IPS-NIHi7 (cell line): Measurements from ENCODE around the gene CEP72.

Experiments
- DNase-seq: peaks from one replicate; pipeline ENCODE4 v3.0.0; 2012; ENCODE audit warnings: mixed read lengths; ENCODE audit errors: extremely low spot score

The CEP72 gene

DNA sequence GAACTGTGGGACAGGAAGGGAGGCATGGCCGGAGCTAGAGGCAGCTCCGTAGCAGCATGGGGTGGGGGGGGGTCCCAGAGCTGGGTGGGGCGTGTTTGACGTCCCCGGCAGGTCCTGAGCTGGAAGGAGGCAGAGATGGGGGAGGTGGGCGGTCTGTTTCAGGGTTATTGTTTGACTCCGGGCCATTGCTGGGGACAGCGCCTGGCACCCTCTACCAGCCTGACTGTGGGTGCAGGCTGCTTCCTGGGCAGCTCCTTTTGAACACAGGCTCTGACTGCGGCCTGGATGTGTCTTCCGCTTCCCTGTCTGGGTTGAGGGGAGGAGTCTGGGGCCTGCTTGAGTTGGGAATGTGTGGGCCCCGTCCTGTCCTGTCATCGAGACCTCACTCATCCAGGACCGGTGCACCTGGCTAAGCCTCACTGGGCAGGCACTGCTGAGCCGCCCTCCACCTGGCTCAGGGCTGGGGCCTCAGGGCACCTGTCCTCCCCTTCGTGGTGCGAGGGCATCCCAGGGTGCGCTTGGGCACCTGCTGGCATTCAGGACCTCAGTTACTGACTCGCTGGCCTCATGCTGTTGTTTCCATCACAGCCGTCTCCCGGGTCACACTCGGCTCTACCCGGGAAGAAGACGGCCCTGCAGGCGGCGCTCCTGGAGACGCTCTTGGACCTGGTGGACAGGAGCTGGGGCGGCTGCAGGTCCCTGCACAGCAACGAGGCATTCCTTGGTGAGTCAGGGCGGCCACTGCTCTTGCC, 26.5 kb downstream of the CEP72 start:
- DNase-seq = no peak

DNA sequence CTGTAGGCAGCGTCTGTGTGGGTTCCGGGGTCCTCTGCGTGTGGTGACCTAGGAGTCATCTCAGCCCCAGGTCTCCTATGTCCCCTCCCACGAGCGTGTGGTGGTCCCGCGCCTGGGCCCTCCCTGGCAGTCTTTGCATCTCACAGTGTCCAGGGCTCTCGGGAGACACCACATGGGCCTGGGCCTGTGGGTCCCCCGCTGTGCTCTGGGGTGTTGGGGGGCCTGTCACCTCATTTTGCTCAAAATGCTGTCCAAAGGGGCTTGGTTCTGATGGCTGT, 27.1 kb downstream of the CEP72 start:
- no peak for DNase-seq

DNA sequence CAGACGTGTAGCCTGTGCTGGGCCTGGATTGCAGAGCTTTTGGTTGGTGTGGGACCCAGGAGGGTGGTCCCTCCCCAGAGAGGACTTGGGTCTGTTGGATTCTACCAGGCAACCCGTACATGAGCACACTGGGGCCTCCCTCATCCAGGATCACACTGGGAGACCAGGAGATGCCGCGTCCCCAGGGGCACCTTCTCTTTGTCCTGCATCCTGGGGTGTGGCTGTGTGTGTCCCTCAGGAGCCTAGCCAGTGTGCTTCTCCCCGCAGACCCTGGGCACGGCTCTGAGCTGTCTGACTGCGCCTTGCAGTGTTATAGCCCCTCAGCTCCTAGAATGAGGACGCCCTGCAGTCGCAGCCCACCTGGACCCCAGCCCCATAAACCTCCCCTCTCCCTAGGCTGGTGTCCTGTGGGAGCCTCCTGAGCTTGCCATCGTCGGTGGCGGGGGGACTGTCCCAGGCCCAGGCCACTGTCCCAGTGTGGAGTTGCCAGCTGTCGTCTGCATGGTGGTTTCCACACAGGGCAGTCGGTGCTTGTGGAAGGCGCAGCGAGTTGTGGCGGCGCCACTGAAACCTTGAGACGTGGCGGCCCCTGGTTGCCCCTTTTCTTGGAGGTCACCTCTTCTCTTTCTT, 27.6 kb downstream of the CEP72 start:
- no peak for DNase-seq

DNA sequence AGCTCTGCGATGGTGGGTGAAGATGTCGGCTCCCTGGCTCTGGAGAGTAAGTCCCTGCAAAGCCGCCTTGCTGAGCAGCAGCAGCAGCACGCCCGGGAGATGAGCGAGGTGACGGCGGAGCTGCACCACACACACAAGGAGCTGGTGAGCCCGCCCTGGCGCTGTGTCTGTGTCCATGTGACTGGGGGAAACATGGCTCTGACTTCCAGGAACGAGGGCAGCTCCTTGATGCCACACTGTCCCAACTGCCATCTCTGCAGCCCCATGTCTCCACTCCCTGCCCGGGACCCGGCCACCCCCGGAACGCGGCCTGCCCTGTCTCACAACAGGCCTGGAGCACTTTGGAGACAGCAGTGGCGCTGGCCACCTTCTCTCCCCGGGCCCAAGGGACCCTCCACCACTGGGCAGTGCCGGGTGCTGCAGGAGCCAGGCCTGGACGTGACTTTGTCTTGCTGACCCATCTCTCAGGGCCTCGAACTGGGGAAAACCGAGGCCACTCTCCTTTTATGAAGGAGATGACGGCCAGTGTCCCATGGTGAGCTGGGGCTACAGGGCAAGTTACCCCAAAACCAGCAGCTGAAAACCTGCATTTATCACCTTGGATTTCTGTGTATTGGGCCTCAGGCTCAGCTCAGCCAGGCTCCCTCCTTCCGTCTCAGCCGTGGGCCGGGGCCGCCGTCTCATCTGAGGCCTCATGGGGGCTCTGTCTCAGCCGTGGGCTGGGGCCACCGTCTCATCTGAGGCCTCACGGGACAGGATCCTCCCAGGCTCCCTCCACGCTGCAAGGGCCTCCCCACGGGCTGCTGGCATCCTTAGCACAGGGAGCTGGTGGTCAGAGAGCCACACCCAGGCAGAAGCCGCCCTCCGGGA, 28.6 kb downstream of the CEP72 start:
- DNase-seq = no peak

DNA sequence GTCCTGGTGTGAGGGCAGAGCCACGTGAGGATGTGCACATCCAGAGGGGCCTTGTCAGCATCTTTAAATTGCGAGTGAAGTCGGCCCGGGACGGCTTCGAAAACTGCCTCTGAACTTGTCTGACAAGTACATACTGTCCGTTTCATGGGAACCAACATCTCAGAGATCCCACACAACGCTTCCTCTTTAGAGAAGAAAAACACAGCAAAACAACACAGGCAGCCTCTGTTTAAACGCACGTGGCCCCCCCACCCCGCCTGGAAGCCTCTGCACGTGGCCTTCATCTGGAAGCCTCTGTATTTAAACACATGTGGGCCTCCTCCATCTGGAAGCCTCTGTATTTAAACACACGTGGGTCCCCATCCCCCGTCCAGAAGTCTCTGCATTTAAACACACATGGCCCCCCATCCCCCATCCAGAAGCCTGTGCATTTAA, 29.2 kb downstream of the CEP72 start:
- no peak for DNase-seq

DNA sequence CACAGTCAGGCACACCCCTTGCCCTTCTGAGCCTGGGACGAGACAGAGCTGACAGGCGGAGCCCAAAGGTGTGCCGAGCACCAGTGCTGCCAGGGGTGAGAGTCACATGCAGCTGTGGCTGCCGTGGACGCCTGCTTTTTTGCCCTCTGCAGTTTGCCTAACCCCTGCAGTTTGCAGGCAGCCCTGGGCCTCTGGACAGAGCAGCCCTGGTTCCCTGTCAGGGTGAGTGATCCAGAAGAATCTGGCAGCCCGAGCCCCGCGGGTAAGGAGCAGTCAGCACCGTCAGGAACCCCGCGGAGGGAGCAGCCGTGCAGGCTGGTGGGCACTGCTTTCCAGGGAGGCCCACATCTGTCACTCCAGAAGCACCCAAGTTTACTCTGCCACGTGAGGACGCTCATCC, 30.3 kb downstream of the CEP72 start:
- DNase-seq = no peak

DNA sequence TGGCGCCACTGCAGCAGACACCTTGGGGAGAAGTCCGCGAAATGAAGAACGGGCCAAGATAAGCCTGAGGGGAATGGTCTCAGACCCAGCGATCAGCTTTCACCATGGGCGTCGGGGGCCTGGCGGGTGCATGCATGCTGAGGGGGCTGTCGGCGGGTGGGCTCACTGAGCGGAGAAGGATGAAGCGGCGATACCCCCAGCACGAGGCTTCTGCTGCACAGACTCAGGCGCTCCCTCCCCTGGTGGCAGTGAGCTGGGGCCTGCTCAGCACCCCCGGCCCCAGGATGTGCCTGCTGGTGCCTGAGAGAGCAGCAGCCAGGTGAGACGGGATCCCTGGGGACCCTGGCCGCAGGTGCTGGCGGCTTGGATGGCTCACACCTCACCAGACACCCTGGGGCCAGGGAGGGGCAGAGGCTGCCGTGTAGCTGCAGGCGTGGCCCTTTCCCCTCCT, 31.2 kb downstream of the CEP72 start:
- DNase-seq = no peak

DNA sequence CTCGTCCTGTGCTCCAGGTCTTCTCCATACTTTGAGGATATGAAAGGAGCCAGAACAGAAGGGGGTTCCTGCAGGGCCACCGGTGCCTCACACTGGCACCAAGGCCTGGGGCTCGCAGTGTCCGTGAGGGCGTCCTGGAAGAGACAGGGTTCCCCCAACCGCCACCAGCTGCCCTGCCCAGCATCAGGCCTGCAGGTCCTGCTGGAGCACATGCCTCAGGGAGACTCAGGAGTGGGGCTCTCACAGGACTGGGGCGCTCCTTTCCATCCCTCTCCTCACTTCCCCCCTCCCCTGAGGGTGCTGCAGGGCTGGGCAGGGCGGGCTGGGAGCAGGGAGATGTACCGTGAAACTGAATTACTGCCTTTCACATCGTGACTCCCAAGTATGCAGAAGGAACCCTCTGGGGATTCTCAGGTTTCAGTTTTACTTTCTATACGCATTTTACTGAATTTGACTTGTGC, 31.7 kb downstream of the CEP72 start:
- DNase-seq = no peak

DNA sequence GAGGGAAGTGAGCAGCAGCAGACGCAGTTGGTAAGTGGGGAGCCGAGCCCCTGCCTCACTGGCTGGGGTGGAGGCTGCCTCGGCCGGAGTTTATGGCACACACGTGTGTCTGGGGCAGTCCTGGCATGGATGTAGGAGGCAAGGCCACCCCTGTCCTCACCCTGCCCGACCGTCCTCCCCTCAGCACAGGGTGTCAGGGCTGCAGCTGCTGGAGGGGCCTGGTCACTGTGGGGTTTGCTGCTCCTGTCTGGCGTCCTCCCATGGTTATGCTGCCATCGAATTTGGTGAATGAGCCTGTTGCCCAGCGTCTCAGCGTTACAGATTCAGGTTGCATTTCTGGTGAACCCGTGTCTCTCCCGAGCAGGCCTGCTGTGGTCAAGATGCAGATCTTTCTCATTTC, 32.4 kb downstream of the CEP72 start:
- no peak for DNase-seq

DNA sequence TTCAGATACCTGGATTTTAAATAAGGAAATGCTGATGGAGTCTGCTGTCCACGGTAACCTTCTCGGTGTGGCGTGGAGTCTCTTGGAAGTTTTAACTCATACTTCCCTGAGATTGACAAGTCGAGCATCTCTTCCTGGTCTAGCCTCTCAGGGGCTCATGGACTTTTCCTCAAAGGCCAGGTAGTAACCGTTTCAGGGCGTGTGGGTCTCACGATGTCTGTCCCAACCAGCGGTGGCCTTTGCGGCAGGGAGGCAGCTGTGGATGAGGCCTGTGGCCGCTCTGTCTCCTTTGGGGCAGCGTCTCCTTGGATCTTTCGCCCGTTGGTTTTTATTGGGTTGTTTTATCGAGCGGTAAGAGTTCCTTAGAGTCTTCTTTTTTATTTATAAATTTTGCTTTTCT, 32.8 kb downstream of the CEP72 start:
- no peak for DNase-seq

DNA sequence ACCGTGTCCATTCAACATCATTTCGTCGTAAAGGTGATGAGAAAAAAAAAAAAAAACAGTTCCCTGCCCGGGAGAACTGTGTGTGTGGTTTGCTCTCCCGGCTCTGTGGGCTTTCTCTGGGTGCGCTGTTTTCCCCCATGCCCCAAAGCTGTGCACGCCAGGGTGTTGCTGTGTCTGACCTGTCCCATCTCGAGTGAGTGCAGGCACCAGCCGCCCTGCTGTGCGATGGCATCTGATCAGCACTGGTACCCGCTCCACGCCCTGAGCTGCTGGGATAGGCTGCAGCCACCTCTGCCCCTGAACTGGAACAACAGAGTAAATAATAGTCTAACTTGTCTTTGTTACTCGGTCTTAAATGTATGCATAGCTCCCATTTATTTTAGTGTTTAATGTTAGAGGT, 33.3 kb downstream of the CEP72 start:
- DNase-seq = no peak

DNA sequence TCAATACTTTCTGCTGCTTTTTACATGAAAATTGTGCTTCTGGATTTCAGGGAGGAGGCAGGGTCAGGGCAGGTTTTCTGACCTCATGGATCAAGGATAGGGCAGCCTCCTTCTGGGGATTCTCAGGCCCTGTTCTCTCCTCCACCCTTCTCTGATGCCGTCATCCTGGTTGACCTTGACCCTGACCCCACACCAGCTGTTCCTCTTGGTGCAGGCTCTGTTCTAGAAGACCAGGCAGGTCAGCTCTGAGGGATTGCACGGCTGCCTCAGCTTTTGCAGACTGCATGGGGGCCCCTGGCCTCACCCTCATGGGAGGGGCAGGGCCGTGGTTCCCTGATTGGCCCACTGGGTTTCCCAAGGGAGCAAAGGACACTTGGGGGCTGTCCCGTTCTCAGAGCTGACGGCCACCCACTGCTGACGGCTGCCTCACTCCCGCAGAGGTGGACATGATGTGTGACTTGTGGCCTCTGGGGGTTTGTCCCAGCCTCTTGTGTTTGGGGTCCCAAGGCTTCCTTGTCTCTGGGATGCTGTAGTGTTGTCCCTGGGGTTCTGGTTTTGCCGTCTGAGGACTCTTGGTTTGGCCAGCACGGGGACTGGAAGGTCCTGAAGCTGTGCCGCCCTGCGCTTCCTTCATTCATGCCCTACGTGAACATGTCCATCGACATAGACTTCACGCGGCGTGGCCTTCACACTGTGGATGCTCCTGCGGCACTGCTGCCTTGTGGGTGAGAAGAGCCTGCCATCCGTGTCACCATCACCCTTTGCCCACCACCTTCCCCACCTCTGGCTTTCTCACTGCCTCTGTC, 34.5 kb downstream of the CEP72 start:
- no peak for DNase-seq

DNA sequence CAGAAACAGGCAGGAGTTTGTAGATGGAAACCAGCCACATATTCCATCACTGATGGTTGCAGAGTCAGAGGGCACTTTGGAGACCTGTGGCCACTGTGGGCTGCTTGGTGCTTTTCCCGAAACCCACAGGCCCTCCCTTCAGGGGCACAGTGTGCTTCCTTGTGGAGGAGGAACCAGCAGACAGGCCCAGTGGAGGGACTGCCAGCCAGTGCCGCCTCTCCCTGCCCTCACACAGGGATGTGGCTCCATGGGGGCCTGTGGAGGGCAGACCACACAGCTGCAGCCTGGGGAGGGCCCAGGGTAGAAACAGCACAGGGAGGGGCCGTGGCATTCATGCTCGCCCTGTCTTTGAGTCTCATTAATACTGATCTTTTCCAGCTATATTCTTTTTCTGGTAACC, 35.2 kb downstream of the CEP72 start:
- DNase-seq = no peak

DNA sequence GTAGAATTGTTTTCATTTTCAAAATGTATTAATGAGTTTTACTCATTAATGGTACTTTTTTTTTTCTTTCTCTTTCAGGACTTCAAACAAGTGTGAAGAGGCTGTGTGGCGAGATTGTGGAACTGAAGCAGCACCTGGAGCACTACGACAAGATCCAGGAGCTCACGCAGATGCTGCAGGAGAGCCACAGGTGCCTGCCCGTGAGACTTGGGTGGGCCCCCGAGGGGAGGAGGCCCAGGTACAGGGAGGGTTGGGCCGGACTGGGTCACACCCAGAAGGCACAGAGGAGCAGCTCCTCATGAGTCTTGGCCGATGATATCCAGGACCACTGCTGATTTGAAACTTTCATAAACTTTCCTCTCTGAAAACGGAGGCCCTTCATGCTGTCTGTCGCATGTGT, 35.6 kb downstream of the CEP72 start:
- DNase-seq = no peak

DNA sequence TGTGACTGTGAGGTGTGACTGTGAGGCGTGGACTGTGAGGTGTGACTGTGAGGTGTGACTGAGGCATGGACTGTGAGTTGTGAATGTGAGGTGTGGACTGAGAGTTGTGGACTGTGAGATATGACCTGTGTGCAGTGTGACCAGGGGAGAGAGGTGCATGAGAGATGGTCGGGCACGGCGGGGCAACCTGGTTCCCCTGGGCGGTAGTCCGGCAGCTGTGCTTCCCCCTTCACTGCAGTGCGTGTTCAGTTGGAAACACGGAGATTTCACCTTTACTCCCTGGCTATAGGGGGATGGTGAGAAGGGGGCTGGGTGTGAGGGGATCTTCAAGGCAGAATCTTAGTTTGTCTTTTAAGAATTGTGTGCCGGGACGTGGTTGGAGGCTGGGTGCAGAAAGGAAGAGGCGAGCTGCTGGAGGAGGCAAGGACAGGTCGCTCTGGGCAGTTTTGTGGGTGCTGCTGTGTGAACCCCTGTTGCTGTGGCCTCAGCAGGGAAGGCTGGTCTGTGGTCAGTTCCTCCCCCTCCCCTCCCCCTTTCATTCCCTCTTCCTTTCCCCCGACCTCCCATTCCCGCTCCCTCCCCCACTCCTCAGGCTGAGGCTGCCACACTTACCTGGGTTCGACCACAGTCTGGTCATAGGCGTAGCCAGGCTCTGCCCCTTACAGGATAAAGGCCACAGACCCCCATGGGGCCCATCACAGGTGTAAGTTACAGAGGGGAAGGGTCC, 39.3 kb downstream of the CEP72 start:
- DNase-seq = no peak

DNA sequence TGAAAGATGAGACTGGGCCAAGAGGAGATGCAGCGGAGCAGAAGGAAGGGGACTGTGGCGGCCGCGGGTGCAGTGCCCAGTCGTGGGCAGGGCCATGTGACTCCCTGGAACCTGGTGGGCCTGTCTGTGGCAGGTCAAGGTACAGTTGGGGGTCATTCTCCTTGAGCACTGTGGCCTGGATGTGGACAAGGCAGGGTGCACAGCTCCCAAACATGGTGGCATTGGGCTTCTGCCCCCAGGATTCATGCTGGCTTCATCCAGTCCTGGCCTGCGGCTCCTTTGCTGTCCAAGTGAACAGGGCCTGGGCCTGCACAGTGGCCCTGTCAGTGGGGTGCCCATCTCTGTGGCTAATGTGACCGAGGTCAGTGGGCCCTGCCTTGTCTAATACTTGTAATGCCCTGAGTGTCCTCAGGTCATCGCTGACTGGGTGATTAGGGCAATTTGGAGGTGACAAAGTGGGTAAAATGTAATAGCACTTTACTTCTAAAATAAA, 39.9 kb downstream of the CEP72 start:
- no peak for DNase-seq

DNA sequence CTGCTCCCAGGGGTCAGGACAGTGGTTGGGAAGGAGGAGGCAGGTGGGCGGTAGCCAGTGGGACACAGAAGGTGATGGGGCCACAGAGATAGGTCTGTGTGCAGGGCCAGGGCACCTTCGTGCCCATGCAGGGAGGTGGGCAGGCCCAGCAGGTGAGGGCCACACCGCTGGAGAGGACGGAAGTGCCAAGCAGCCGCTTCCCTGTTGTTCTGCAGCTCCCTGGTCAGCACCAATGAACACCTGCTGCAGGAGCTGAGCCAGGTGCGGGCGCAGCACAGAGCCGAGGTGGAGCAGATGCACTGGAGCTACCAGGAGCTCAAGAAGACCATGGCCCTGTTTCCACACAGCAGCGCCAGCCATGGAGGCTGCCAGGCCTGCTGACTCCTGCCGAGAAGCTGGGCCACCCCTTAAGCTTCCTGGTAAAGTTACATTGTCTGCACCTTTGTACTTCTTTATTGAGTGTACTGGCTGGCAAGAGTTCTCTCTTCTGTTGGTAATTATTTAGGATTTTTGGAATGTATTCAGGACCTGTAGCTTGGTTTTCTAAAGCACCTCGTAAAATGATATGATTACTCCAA, 40.7 kb downstream of the CEP72 start:
- DNase-seq = no peak

DNA sequence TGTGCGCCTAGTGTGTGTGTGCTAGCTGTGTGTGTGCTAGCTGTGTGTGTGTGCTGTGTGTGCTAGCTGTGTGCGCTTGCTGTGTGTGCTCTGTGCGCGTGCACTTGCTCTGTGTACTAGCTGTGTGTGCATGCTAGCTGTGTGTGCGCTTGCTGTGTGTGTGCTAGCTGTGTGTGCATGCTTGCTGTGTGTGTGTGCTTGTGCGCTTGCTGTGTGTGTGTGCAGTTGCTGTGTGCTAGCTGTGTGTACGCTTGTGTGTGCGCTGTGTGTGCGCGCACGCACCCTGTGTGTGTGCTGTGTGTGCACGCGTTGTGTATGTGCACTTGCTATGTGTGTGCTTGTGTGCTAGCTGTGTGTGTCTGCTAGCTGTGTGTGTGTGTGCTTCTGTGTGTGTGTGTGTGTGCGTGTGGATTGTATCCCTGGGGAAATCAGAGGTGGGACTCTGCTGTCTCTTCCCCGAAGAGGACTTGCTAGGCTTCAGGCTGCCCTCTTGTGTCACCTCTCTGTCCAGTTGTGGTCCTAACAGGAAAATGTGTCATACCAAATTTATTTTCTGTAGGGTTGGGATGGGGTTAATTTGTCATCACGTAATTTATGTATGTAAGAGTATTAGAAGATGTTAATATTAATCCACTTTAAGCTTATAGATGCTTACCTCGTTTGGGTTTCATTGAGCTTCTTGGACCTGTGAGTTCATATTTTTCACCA, 42.1 kb downstream of the CEP72 start:
- DNase-seq = no peak

DNA sequence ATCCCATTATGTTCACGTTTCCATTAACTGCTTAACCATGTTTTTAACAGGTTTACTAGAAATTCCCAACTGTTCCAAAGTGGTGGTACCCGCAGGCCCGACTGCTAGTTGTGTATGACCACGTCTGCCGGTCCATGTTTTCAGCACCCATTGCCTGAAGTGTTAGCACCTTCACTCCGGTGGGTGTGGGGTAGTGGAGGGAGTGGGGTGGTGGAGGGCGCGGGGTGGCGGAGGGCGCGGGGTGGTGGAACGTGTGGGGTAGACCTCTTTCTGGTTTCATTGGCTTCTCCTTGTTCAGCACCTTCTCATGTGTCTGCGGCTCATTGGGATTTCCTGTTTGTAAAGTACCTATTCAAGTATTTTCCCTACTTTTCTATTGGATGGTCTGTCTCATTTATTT, 43.3 kb downstream of the CEP72 start:
- DNase-seq = no peak

DNA sequence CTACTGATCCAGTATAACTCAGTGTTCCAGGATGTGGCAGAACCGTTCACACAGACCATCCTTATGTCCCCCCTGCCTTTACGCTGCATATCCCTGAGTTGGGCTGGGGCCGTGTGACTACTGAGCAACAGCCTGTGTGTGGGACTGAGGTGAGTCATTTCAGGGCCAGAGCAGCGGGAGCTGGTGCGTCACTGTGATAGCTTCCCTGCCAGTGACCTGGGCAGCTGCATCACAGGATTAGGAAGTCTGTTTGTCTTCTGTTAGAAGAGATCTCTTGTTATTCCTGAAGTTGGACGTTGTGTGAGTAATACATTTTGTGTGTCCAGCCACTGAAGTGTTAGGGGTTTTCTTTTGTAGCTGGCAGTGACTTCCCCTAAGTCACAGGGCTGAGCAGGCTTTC, 45.4 kb downstream of the CEP72 start:
- DNase-seq = no peak
